Myocyte (in vitro differentiated cells): ENCODE data around the gene AVPR1A. TPM values are rescaled to one million over a fixed set of nuclear protein-coding genes. Genes with fewer than 3 reads are reported as not detected.

Experiments
- DNase-seq: peaks from one replicate; pipeline ENCODE4 v3.0.0-alpha.2; 2012; ENCODE audit warnings: low read depth
- total RNA-seq: library from RNA; depleted of rRNA; stranded (reverse); fragments of >200 nt; gene quantifications from 2 replicates; pipeline ENCODE4 v1.2.3, GENCODE V29; 2014

The AVPR1A gene
- total RNA-seq, 1 donor from 2014 or later, result not detected

DNA sequence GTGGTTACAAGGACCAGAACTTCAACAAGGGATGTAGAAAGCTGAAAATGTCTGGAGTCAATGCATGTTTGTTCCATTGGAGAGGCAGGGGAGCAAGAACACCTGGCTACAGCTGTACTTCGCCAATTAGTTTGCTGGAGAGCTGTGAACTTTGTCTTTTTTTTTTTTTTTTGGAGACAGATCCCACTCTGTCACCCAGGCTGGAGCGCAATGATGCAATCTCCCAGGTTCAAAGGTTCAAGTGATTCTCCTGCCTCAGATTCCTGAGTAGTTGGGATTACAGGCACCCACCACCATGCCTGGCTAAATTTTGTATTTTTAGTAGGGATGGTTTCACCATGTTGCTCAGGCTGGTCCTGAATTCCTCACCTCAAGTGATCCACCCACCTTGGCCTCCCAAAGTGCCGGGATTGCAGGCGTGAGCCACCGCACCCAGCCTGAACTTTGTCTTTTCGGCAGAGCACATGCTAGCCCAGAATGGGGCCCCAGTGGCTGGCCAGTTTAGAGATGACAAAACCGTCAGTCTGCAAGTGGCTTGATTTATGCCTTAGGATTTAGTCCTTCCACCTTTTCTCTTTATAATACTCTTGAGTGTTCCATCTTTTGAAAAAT lies 55.5 kb downstream of the AVPR1A start:
- no peak for DNase-seq

- DNase-seq, result no peak
These were observed 57.3 kb downstream of the AVPR1A start for GRCh38 chr12:63093711-63094110.

GRCh38 chr12:63093084-63093483 lies 57.9 kb downstream of the AVPR1A start:
- DNase-seq, result no peak

Other genes with a start within 250 kb of the AVPR1A start
- gene PPM1H, start 216.1 kb downstream of the AVPR1A start, total RNA-seq, result 19.3 and 24.6 TPM in 2 replicates